Lung (tissue), 12 donors: ENCODE measurements around the gene PSENEN. TPM values are rescaled to one million over a fixed set of nuclear protein-coding genes. Genes with fewer than 3 reads are reported as not detected.

Source experiments
- ATAC-seq: fragments of 200-7000 bp; cut with Tn5 transposase; one replicate; pipeline ENCODE4 v1.9.1; 2020; ENCODE audit warnings: moderate number of reproducible peaks; ENCODE audit not compliant: insufficient read depth, low FRiP score
- DNase-seq, 3 donors: peaks; one replicate each; pipeline ENCODE4 v3.0.0-alpha.2; 2013 to 2017
- H3K27ac ChIP-seq, 2 donors: one replicate each; pipeline ENCODE4 v1.5.1; 2013; ENCODE audit warnings: mild to moderate bottlenecking in 2 of 2, moderate library complexity in 2 of 2, control low read depth in 1 of 2, inconsistent platforms in 1 of 2, low read depth in 1 of 2, low read length in 1 of 2
- H3K27me3 ChIP-seq, 3 donors: one replicate each; pipeline ENCODE4 v1.5.1; 2013; ENCODE audit warnings: low read length in 2 of 3; ENCODE audit not compliant: control insufficient read depth in 3 of 3, insufficient read depth in 3 of 3
- H3K36me3 ChIP-seq, 4 donors: one replicate each; pipeline ENCODE4 v1.5.1; 2013; ENCODE audit warnings: low read length in 4 of 4, mild to moderate bottlenecking in 1 of 4, moderate library complexity in 1 of 4; ENCODE audit not compliant: control insufficient read depth in 4 of 4, insufficient read depth in 4 of 4
- H3K4me1 ChIP-seq, 5 donors: one replicate each; pipeline ENCODE4 v1.5.1; 2013; ENCODE audit warnings: low read length in 5 of 5, mild to moderate bottlenecking in 2 of 5, moderate library complexity in 1 of 5; ENCODE audit not compliant: control insufficient read depth in 5 of 5, insufficient read depth in 5 of 5
- H3K4me3 ChIP-seq: one replicate; pipeline ENCODE4 v1.5.1; 2013; ENCODE audit warnings: mild to moderate bottlenecking, control low read depth, moderate library complexity
- H3K9ac ChIP-seq, 2 donors: one replicate each; pipeline ENCODE4 v1.5.1; 2013; ENCODE audit warnings: low read length in 2 of 2, control low read depth in 1 of 2; ENCODE audit not compliant: insufficient read depth in 1 of 2
- H3K9me3 ChIP-seq, 4 donors: one replicate each; pipeline ENCODE4 v1.5.1; 2013; ENCODE audit warnings: low read length in 3 of 4, mild to moderate bottlenecking in 1 of 4, moderate library complexity in 1 of 4; ENCODE audit not compliant: control insufficient read depth in 4 of 4, insufficient read depth in 3 of 4
- CTCF ChIP-seq: IDR thresholded peaks from 2 replicates; pipeline ENCODE4 v1.5.1; 2012; ENCODE audit warnings: mild to moderate bottlenecking; ENCODE audit errors: control extremely low read depth, extremely low read depth
- WGBS, 2 donors: extraction: QIAGEN DNeasy Blood & Tissue Kit; methylation state at CpG; one replicate each; pipeline ENCODE4 v1.1.7; 2013; 5-methylcytosine and 5-hydroxymethylcytosine counted together
- polyA plus RNA-seq, 2 donors: library from polyadenylated mRNA; stranded (reverse); fragments of 200-250 nt; gene quantifications; one replicate each; pipeline ENCODE4 v1.2.1, GENCODE V29; 2013
- total RNA-seq, 2 donors: library from RNA; depleted of rRNA in 1 of 2; stranded (reverse); fragments of >200 nt in 1 of 2; gene quantifications; one replicate each; pipeline ENCODE4 v1.2.1, GENCODE V29; 2014 to 2021
- donor health status: control.
- donor health status: control.
- donor health status: Bipolar disorder and iron deficiency.
- donor health status: healthy.
- donor health status: DM: yes; HTN: yes; CAD: no.

Gene PSENEN
- total and polyA plus RNA-seq, 4 donors: 36.8 to 196 (median 107) TPM

DNA sequence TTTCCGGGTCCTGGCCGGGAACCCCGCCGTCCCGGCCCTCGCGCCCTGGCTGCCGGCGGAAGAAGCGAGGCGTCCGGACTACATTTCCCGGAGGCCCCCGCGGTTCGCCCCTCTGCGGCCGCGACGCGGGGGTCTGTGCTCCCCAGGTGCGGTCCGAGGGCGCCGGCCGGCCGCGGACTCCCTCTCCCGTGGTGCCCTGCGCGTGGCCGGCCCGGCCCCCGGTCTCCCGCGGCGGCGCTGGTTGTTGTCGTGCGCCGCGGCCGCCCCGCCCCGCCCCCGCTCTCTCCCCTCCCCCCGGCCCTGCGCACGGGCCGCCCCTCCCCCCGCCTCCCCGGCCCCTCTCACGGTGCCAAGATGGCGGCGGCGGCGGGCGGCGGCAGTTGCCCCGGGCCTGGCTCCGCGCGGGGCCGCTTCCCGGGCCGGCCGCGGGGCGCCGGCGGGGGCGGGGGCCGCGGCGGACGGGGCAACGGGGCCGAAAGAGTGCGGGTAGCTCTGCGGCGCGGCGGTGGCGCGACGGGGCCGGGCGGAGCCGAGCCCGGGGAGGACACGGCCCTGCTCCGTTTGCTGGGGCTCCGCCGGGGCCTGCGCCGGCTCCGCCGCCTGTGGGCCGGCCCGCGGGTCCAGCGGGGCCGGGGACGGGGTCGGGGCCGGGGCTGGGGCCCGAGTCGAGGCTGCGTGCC is 27.6 kb upstream of the PSENEN start, which contains the start of gene KMT2B:
KMT2B (plus strand) TSS at position 339 of the 680 bp plus-strand sequence; CDS start at position 355, 16 bp downstream.
- peak; percentile 49 for ATAC-seq
- 1% methylated on average over 59 to 105 of the region's 109 CpGs for WGBS, 2 donors
- peak within 1 kb of the TSS; percentile 67 to 68 for H3K9ac ChIP-seq
- DNase-seq: peak in 1 of 3 donors; percentile 97
- no peaks in the 10 kb centered on the region for H3K27me3 ChIP-seq
- H3K4me3 ChIP-seq: peak within 1 kb of the TSS; percentile 83
- peak within 1 kb of the TSS; percentile 77 to 91 for H3K27ac ChIP-seq
- peaks cover 0 to 24% (median 10%) of the 10 kb centered on the region in 4 donors for H3K36me3 ChIP-seq
- no peak for TF ChIP-seq CTCF
- peaks cover 0 to 23% (median 15%) of the 10 kb centered on the region in 5 donors for H3K4me1 ChIP-seq
- peaks cover 0 to 1% (median 0%) of the 10 kb centered on the region in 4 donors for H3K9me3 ChIP-seq

- Histone ChIP-seq H3K9me3 (peaks cover 0 to 1% (median 0%) of the 10 kb centered on the region in 4 donors), H3K36me3 (peaks cover under 1 to 31% (median 15%) of the 10 kb centered on the region in 4 donors), H3K27ac (peak overlapping the region; percentile 68 to 77), H3K4me3 (peak overlapping the region; percentile 83), H3K4me1 (peaks cover 0 to 23% (median 15%) of the 10 kb centered on the region in 5 donors), H3K27me3 (no peaks in the 10 kb centered on the region), H3K9ac (peak overlapping the region; percentile 67 to 68)
- ATAC-seq (no peak), DNase-seq (peak in 2 of 3 donors; percentile 18 to 22)
- no peak for TF ChIP-seq CTCF
- WGBS, 2 donors: 1% methylated on average over 42 of the region's 42 CpGs
These were observed 27.0 kb upstream of the PSENEN start for GRCh38 chr19:35718345-35719041.

GRCh38 chr19:35719402-35720162 is 25.9 kb upstream of the PSENEN start:
- peaks cover 0 to 23% (median 15%) of the 10 kb centered on the region in 5 donors for H3K4me1 ChIP-seq
- WGBS, 2 donors: 91 to 93% methylated on average over 28 to 32 of the region's 32 CpGs
- H3K9ac ChIP-seq: peak overlapping the region in 1 of 2 donors; percentile 3
- DNase-seq (no peak), ATAC-seq (no peak)
- no peak overlapping the region for H3K4me3 ChIP-seq
- peaks cover 9 to 41% (median 22%) of the 10 kb centered on the region in 4 donors for H3K36me3 ChIP-seq
- no peaks in the 10 kb centered on the region for H3K27me3 ChIP-seq
- no peak for TF ChIP-seq CTCF
- H3K9me3 ChIP-seq: peaks cover 0 to 1% (median 0%) of the 10 kb centered on the region in 4 donors
- H3K27ac ChIP-seq: no peak overlapping the region
